GM12873 (cell line): ENCODE data around the gene COL11A2.

Source experiments
- CTCF ChIP-seq: IDR thresholded peaks from 2 replicates; pipeline ENCODE4 v1.5.1; 2012; ENCODE audit warnings: low read depth, mild to moderate bottlenecking, moderate library complexity, low read length, control low read depth; ENCODE audit not compliant: insufficient read depth; ENCODE audit errors: missing control alignments

The COL11A2 gene

DNA sequence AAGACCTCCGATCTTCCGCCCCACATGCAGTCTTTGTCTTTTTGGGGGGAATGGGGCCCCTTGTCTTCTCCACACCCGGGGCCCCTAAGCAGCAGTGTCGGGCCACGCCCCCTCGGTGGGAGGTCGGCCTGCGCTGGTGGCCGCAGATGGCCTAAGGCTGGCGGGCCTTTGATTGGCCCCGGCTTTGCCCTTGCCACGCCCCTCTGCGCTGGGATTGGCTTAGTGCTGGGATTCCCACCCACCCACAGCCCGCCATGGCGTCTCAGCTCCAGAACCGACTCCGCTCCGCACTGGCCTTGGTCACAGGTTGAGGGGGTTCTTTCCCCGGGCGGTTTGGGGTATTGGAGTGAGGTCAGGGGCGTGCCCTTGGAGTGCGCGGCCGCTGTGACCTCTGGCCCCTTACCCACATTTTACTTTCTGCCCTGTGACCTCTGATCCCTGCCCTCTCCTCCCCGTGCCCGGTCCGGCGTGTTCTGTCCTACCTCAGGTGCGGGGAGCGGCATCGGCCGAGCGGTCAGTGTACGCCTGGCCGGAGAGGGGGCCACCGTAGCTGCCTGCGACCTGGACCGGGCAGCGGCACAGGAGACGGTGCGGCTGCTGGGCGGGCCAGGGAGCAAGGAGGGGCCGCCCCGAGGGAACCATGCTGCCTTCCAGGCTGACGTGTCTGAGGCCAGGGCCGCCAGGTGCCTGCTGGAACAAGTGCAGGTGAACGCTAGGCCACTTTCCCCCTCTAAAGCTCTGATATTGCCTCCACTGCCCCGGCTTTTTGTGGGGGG lies 12.3 kb upstream of the COL11A2 start, which contains the start of gene HSD17B8:
TSS of gene HSD17B8 (plus strand) at position 241 of the 776 bp plus-strand sequence. CDS start at position 255, 14 bp downstream.
- no peak for TF ChIP-seq CTCF

DNA sequence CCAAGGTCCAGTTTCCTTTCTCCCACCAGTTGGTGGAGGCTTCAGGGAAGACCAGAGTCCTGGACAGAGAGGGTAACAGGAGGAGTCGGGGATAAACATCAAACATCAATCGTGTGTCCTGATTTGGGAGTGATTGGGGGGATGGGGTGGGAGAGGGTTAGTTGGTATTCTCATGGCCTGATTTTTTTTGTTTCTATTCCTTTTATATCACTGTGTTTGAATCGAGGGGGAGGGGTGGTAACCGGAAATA lies 11.8 kb upstream of the COL11A2 start:
- no peak for TF ChIP-seq CTCF

GRCh38 chr6:33203443-33204164 lies 11.3 kb upstream of the COL11A2 start:
- TF ChIP-seq CTCF = no peak

GRCh38 chr6:33202799-33203198 lies 10.5 kb upstream of the COL11A2 start:
- no peak for TF ChIP-seq CTCF

GRCh38 chr6:33201935-33202334 lies 9.7 kb upstream of the COL11A2 start:
- TF ChIP-seq CTCF = no peak

DNA sequence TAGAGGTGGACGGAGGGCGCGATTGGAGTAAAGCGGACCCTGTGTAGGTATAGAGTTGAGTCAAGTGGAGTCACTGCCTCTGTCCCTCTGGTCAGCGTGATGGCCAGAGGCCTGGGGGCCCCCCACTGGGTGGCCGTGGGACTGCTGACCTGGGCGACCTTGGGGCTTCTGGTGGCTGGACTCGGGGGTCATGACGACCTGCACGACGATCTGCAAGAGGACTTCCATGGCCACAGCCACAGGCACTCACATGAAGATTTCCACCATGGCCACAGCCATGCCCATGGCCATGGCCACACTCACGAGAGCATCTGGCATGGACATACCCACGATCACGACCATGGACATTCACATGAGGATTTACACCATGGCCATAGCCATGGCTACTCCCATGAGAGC lies 8.9 kb upstream of the COL11A2 start:
- peak; percentile 34 for TF ChIP-seq CTCF

DNA sequence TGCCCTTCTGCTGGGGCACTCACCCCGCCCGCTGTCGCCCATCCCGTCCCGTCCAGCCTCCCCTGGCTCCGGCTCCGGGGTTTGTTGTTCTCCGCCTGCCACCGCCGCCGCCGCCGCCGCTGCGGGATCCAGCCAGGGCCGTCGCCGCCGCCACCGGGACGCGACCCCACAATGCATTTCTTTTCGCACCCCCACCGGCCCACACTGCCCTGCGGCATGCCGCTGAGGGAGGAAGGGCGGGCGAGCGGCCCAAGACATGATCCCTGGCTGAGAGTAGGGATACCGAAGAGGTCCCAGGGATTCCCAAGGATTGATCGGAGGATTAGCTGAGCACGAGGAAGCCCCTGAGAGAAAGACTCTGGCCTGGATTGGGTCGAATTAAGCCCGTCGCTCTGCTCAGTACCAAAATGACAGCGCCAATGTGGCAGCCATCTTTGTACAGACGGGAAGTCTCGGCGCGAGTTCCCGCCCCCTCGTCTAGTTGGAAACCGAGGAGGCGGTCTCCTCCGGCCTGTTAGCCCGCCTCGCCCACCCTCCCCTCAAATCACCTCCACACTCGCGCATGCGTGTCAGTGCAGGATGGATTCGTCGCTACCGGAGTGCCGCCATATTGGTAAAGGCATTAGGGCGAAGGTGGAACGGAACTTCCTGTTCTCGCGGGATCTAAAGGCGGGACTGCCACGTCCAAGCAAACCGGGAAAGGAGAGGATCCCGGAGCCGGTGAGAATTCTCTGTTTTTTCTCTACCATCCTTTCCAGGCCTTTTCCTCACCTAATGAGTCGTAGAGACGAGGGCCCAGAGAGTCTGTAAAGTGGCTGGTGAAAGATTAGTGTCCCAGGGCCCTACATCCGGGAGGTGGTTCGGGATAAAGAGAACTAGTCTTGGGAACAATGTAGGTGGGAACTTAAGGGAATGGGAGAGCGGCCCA lies 8.2 kb upstream of the COL11A2 start, which contains the start of the genes RXRB and SLC39A7:
TSS of gene RXRB (minus strand) at position 447 of the 928 bp plus-strand sequence. CDS start at position 258, 189 bp downstream.
TSS of gene SLC39A7 (plus strand) at position 649 of the 928 bp plus-strand sequence. CDS start 379 bp downstream, outside the sequence.
- no peak for TF ChIP-seq CTCF
